ENCODE measurements around the gene FAH. TPM values are rescaled to one million over a fixed set of nuclear protein-coding genes. Genes with fewer than 3 reads are reported as not detected.

FAH gene
- total and polyA plus RNA-seq, 2 donors (not counting 3 experiments of a cell fraction or from before 2014, with no cell fraction given): 18.2 to 18.7 TPM

DNA sequence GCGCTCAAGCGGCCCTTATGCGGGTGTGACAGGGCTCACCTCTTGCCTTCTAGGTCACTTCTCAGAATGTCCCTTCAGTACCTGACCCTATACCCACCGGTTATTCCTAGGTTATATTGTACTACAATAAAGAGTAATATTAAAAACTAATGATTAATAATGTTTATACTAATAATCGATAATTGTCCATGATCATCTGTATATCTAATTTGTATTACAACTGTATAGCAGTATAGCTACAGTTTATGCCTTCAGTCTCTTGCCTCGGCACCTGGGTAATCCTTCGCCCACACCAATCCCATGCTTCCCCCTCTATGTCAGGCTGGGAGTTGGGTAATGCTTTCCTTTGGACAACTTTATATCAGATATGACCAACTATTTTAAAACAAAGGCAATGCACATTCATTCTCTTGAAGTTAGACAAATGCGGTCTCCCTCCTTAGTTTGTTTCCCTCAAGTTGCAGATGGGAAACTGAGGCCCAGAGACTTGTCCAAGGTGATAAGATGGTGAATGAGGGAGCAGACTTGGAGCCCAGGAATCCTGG is 3.4 kb downstream of the FAH start:
- POLR2A ChIA-PET: no interaction called here
- CTCF ChIA-PET: interaction anchor here (1.4 to 5.8 kb wide), 3 partner anchors 10 to 17 kb away, joined by 4 to 30 read pairs (median 4); no protein-coding TSS in a partner anchor
- intact Hi-C loops (cut with micrococcal nuclease): no loop called here

More for the DNA sequence above, 3.4 kb downstream of the FAH start:
- no peak overlapping the region for H2AFZ ChIP-seq (ENCODE audit: low read depth, low read length)
- H3K9ac ChIP-seq (replicated peaks; ENCODE audit: extremely low read depth, insufficient read depth, low read length): no peak overlapping the region
- no TSS peak for BruUV-seq (replicated peaks)
- peaks cover 20% of the 10 kb centered on the region for H3K4me1 ChIP-seq (ENCODE audit: control insufficient read depth, extremely low read depth, insufficient read depth, low read length)
- FAIRE-seq (no peak), DNase-seq (ENCODE audit: low read depth, low spot score) (no peak)
- no peaks in the 10 kb centered on the region for H3K27me3 ChIP-seq (ENCODE audit: control insufficient read depth in 2 of 2, insufficient read depth in 2 of 2, low read length in 2 of 2)
- no peak overlapping the region for H3K4me2 ChIP-seq (ENCODE audit: insufficient read depth, low read length)
- dilution Hi-C loops (cut with MboI; ENCODE audit: extremely low pct_ligation_motif_present, low sequenced_read_pairs): no loop called here
- H3K79me2 ChIP-seq (ENCODE audit: control insufficient read depth, insufficient read depth, low read length): no peaks in the 10 kb centered on the region
- TF ChIP-seq FOS (IDR thresholded peaks at IDR 0.05; ENCODE audit: borderline replicate concordance, insufficient read depth, low read length): no peak
- TF ChIP-seq JUN (IDR thresholded peaks at IDR 0.05; ENCODE audit: borderline replicate concordance, insufficient read depth, insufficient read length, low read depth): no peak
- no peak for TF ChIP-seq GATA2 (IDR thresholded peaks at IDR 0.05; ENCODE audit: insufficient read depth, insufficient read length, low read depth, low read length)
- no peak for TF ChIP-seq POLR2AphosphoS5 (IDR thresholded peaks at IDR 0.05; ENCODE audit: insufficient read depth, low read depth, low read length)
- TF ChIP-seq POLR2A (IDR thresholded peaks at IDR 0.05; ENCODE audit: low read depth, low read length): no peak
- TF ChIP-seq MYC (IDR thresholded peaks at IDR 0.05; ENCODE audit: low read depth, low read length): no peak
- no peak for TF ChIP-seq EZH2 (IDR thresholded peaks at IDR 0.05; ENCODE audit: borderline replicate concordance, low read depth, low read length, severe bottlenecking)
- TF ChIP-seq CTCF (IDR thresholded peaks at IDR 0.05; ENCODE audit: extremely low read depth in 1 of 2, insufficient read depth in 1 of 2, low read depth in 1 of 2, low read length in 2 of 2): no peak
- no peak for TF ChIP-seq MAX (IDR thresholded peaks at IDR 0.05; ENCODE audit: insufficient read depth, insufficient read length)
- no peak overlapping the region for H3K4me3 ChIP-seq (replicated peaks in 1 of 3; ENCODE audit: insufficient read depth in 1 of 3, low read depth in 1 of 3, low read length in 3 of 3)
- H3K27ac ChIP-seq (ENCODE audit: insufficient read depth, low read depth, low read length): no peak overlapping the region
- H3K9me1 ChIP-seq (replicated peaks; ENCODE audit: control insufficient read depth, extremely low read depth, insufficient read depth, low read length): no peaks in the 10 kb centered on the region
- no peaks in the 10 kb centered on the region for H3K9me3 ChIP-seq (replicated peaks; ENCODE audit: control insufficient read depth, insufficient read depth, low read length)
- no peaks in the 10 kb centered on the region for H3K36me3 ChIP-seq (ENCODE audit: control insufficient read depth in 2 of 2, extremely low read depth in 1 of 2, insufficient read depth in 2 of 2, low read length in 2 of 2)
- H4K20me1 ChIP-seq (replicated peaks; ENCODE audit: control insufficient read depth, extremely low read depth, insufficient read depth, low read length): no peaks in the 10 kb centered on the region

Measured in endothelial cell of umbilical vein (primary cell).